ENCODE measurements around the gene C17orf114.

C17orf114 gene

GRCh38 chr17:4751932-4752331 lies 50.2 kb downstream of the C17orf114 start:
- Histone ChIP-seq H2BK120ac (ENCODE audit: low read depth, low read length) (no peak overlapping the region), H2AK5ac (ENCODE audit: low read depth, low read length) (no peak overlapping the region), H3K9ac (ENCODE audit: low read depth, low read length, poor library complexity) (no peak overlapping the region), H3K27me3 (ENCODE audit: control insufficient read depth in 3 of 3, insufficient read depth in 3 of 3, low read depth in 1 of 3, low read length in 3 of 3) (peaks cover 0 to 21% (median 0%) of the 10 kb centered on the region in 3 experiments), H3K27ac (replicated peaks; ENCODE audit: low read length) (no peak overlapping the region), H2BK15ac (ENCODE audit: low read length) (no peak overlapping the region), H3K9me3 (replicated peaks in 1 of 2; ENCODE audit: control insufficient read depth in 2 of 2, insufficient read depth in 1 of 2, low read depth in 1 of 2, low read length in 2 of 2) (no peaks in the 10 kb centered on the region), H4K8ac (ENCODE audit: low read depth, low read length) (no peak overlapping the region), H3K79me1 (ENCODE audit: low read depth, low read length) (no peaks in the 10 kb centered on the region), H2BK5ac (ENCODE audit: low read length) (no peak overlapping the region), H2AFZ (ENCODE audit: low read length) (no peak overlapping the region), H3K23ac (ENCODE audit: low read depth, low read length, poor library complexity) (no peak overlapping the region), H3K4me1 (ENCODE audit: control insufficient read depth in 2 of 2, insufficient read depth in 1 of 2, low read depth in 1 of 2, low read length in 2 of 2) (no peaks in the 10 kb centered on the region), H3K36me3 (replicated peaks in 1 of 2; ENCODE audit: control insufficient read depth in 2 of 2, insufficient read depth in 2 of 2, low read length in 2 of 2) (no peaks in the 10 kb centered on the region), H2BK12ac (ENCODE audit: low read length) (no peak overlapping the region), H4K91ac (ENCODE audit: low read depth, low read length, poor library complexity) (no peak overlapping the region), H3K4me2 (ENCODE audit: insufficient read depth, low read length, poor library complexity, severe bottlenecking) (no peak overlapping the region), H3K4ac (ENCODE audit: low read length) (no peak overlapping the region), H3K18ac (ENCODE audit: low read length) (no peak overlapping the region), H3K4me3 (ENCODE audit: low read length in 2 of 2) (no peak overlapping the region), H3K14ac (ENCODE audit: low read length) (no peak overlapping the region)
- no peak for DNase-seq (ENCODE audit: low spot score)
- WGBS, 2 donors (ENCODE audit: extremely low coverage in 2 of 2, insufficient read length in 2 of 2, insufficient replicate concordance in 1 of 2), result no CpG with 5 or more reads among the region's 5 CpGs

All from neuronal stem cell (in vitro differentiated cells).